Heart left ventricle (tissue), 13 donors: ENCODE results near the gene SLC26A9.

Experiments
- CTCF ChIP-seq, 12 donors: fragments of 200-600 bp; sonication (generic) in 4 of 12; IDR thresholded peaks; one replicate each; pipeline versions ENCODE4 v1.5.0 to v1.8.0; 2018 to 2022; ENCODE audit warnings: antibody characterized with exemption in 12 of 12, mild to moderate bottlenecking in 5 of 12
- POLR2A ChIP-seq, 2 donors: fragments of 450-650 bp; IDR thresholded peaks; one replicate each; pipeline ENCODE4 v1.6.1; 2017; ENCODE audit warnings: antibody characterized with exemption in 2 of 2, mild to moderate bottlenecking in 2 of 2, moderate library complexity in 2 of 2
- donor health status: ischemic (EF 13 %, LVEDD 7.1; RV severe dilation, severe dysfunction).
- donor health status: DM: no; HTN: yes; CAD: no.
- donor health status: DM: no; HTN: no; CAD: no.
- donor health status: ischemic (EF 25% LVEDD 6.9; RV normal size, moderate dysfunction).
- donor health status: ischemic (EF 25% LVEDD 5.7; RV mildly dilated, moderate dysfunction).
- donor health status: ischemic (EF 35%, LVEDD 5.7; RV mildly dilated, moderate dysfunction).
- donor health status: nonischemic (EF 11% LVEDD 7.7; RV severe dilation, severe dysfunction).
- donor health status: DM: yes; HTN: yes; CAD: no.
- donor health status: PGD.
- donor health status: ischemic (EF 29% LVEDD 5.4; RV normal size, mild dysfunction).
- donor health status: nonischemic (EF 23%, LVEDD 6.1; RV moderate dilation, normal function).

GRCh38 chr1:205986861-205987260 is 43.6 kb upstream of the SLC26A9 start:
- TF ChIP-seq CTCF (IDR thresholded peaks at IDR 0.05) (no peak), POLR2A (IDR thresholded peaks at IDR 0.05) (no peak)
